ENCODE measurements around the gene C11orf54.

GRCh38 chr11:93729129-93729616 lies 12.3 kb upstream of the C11orf54 start:
- TF ChIP-seq GATA2 (IDR thresholded peaks at IDR 0.05; ENCODE audit: low read depth, low read length): no peak
- TF ChIP-seq GATA3 (IDR thresholded peaks at IDR 0.05; ENCODE audit: low read depth, low read length): no peak

Measured in SH-SY5Y (cell line).